ENCODE data around the gene C20orf144.
"Not testable (repeated sequence)": the region's sequence is repeated elsewhere in the genome, so short reads cannot be mapped to it uniquely, and the experiment has no call there.

Gene C20orf144

DNA sequence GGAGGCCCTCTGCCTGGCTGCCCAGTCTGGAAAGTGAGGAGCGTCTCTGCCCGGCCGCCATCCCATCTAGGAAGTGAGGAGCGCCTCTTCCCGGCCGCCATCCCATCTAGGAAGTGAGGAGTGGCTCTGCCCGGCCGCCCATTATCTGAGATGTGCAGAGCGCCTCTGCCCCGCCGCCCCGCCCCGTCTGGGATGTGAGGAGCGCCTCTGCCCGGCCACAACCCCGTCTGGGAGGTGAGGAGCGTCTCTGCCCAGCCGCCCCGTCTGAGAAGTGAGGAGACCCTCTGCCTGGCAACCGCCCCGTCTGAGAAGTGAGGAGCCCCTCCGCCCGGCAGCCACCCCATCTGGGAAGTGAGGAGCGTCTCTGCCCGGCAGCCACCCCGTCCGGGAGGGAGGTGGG, 36.8 kb downstream of the C20orf144 start:
- not testable (repeated sequence) for DNase-seq

DNA sequence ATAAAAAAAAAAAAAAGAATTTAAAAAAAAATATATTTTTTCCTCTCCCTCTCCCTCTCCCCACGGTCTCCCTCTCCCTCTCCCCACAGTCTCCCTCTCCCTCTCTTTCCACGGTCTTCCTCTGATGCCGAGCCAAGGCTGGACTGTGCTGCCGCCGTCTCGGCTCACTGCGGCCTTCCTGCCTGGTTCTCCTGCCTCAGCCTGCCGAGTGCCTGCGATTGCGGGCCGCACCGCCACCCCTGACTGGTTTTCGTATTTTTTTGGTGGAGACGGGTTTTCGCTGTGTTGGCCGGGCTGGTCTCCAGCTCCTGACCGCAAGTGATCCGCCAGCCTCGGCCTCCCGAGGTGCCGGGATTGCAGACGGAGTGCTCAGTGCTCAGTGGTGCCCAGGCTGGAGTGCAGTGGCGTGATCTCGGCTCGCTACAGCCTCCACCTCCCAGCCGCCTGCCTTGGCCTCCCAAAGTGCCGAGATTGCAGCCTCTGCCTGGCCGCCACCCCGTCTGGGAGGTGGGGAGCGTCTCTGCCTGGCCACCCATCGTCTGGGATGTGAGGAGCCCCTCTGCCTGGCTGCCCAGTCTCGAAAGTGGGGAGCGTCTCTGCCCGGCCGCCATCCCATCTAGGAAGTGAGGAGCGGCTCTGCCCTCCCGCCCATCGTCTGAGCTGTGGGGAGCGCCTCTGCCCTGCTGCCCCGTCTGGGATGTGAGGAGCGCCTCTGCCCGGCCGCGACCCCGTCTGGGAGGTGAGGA, 38.7 kb downstream of the C20orf144 start:
- DNase-seq: peak; percentile 61

DNA sequence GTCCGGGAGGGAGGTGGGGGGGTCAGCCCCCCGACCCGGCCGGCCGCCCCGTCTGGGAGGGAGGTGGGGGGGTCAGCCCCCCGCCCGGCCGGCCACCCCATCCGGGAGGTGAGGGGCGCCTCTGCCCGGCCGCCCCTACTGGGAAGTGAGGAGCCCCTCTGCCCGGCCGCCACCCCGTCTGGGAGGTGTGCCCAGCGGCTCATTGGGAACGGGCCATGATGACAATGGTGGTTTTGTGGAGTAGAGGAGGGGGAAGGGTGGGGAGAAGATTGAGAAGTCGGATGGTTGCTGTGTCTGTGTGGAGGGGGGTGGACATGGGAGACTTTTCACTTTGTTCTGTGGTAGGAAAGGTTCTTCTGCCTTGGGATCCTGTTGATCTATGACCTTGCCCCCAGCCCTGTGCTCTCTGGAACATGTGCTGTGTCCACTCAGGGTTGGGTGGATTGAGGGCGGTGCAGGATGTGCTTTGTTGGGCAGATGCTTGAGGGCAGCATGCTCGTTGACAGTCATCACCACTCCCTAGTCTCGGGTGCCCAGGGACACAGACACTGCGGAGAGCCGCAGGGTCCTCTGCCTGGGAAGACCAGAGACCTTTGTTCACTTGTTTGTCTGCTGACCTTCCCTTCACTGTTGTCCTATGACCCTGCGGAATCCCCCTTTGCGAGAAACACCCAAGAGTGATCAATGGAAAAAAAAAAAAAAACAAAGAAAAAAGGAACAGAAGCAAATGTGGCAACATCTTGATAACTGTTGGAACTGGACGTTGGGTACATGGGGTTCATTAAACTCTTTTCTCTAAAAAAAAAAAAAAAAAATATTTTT, 39.7 kb downstream of the C20orf144 start:
- DNase-seq: peak; percentile 25

DNA sequence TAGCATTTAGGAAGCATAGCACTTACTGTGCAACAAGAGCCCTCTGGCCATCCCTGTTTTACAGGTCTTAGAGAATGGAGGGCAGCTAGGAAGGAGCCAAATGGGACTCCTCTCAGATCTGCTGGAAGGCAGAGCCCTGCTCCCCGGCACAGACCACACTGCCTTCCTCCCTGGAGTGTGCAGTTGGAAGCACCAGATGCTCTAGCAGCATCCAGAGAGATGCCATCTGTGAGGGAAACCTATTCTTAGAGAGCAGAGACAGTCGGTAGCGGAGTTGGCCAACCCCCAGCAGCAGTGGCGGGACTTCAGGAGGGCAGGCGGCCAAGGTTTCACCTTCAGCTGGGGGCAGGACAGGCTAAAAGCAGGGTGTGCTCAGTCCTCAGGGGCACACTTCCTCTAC, 40.7 kb downstream of the C20orf144 start:
- peak; percentile 32 for DNase-seq

DNA sequence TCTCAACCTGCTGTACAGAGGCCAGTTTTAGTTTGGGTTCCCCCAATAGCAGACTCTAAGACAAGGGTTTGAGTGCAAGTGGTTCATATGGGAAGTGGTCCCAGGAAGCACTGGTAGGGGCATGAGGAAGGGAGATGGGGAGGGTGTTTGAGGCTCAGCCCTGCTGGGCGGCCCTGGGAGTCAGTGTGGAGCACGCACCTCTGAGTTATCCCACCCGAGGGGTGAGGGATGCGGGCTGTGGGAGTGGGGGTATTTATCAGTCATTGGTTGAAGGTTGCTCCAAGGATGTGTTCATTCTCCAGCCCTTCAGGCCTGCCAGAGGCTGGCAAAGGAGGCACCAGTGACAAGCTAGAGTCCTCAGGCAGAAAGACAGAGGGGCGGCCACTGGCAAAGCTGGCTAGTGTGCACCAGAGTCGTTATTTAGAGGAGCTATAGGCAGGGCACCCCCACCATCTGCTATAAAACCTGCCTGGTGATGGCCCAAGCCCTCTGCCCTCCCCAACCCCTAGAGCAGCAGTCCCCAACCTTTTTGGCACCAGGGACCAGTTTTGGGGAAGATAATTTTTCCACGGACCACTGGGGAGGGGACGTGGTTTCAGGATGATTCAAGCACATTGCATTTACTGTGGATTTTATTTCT, 41.5 kb downstream of the C20orf144 start:
- no peak for DNase-seq

DNA sequence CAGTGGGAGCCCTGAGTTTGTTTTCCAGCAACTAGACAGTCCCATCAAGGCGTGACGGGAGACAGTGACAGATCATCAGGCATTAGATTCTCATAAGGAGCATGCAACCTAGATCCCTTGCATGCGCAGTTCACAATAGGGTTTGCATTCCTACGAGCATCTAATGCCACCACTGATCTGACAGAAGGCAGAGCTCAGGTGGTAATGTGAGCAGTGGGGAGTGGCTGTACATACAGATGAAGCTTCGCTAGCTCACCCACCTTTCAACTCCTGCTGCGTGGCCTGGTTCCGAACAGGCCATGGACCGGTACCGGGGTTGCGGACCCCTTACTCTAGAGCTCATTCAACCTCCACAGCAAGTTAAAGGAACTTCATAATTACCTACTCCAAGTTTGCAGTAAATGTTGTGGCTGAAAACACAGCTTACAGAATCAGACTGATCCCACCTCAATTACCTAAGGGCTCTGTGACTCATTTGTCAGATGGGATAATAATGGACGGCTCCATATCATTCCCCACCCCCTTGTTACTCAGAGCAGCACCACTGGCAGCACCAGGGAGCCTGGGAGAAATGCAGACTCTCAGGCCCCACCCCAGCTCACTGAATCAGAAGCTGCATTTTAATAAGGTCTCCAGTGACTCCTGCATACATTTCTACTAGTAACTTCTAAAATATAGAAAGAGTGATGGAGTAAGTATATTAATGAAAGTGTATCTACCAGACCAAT, 42.2 kb downstream of the C20orf144 start:
- DNase-seq: no peak

DNA sequence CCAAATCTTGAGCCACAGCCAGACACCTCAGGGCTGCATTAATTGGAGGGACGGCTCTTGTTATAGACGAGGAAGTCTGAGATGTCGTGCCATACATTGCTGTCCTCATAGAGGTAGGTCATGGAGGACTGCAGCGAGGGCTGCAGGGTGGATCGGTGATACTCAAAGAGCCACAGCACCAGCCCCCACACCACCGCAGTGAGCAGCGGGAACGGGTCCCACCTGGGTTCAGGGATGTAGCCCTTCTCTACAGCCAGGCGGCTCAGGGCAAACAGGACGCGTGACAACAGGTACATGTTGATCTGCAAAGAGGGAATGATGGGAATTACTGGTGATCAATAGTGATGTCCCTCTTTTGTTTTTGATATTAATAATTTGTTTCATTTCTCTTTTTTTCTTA, 45.5 kb downstream of the C20orf144 start:
- no peak for DNase-seq

DNA sequence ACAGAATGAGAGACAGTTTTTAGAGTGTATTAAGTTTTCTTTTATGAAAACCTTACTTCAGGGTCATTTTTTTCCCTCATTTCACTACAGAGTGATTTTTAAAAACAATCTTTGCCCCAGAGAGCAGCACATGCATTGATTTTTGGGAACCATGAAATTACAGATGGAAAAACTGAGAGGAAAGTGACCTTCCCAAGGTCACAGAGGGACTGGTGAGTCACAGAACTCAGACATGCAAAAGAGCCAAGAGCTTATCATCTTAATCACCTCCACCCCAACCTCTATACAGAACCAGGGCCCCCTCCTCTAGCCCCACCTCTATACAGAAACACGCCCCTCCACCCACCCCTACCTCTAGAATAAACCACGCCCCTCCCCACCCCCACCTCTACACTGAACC, 47.3 kb downstream of the C20orf144 start:
- no peak for DNase-seq

DNA sequence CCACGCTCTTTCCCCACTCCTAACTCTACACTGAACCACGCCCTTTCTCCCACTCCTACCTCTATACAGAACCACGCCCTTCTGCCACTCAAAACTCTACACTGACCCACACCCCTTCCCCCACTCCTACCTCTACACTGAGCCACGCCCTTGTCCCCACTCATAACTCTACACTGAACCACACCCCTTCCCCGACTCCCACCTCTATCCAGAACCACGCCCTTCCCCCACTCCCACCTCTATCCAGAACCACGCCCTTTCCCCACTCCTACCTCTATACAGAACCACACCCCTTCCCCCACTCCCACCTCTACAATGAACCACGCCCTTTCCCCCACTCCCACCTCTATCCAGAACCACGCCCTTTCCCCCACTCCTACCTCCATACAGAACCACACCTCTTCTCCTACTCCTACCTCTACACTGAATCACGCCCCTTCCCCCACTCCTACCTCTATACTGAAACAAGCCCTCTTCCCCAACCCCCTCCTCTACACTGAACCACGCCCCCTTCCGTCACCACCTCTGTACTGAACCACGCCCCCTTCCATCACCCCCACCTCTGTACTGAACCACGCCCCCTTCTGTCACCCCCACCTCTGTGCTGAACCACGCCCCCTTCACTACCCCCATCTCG, 47.9 kb downstream of the C20orf144 start:
- DNase-seq: no peak

DNA sequence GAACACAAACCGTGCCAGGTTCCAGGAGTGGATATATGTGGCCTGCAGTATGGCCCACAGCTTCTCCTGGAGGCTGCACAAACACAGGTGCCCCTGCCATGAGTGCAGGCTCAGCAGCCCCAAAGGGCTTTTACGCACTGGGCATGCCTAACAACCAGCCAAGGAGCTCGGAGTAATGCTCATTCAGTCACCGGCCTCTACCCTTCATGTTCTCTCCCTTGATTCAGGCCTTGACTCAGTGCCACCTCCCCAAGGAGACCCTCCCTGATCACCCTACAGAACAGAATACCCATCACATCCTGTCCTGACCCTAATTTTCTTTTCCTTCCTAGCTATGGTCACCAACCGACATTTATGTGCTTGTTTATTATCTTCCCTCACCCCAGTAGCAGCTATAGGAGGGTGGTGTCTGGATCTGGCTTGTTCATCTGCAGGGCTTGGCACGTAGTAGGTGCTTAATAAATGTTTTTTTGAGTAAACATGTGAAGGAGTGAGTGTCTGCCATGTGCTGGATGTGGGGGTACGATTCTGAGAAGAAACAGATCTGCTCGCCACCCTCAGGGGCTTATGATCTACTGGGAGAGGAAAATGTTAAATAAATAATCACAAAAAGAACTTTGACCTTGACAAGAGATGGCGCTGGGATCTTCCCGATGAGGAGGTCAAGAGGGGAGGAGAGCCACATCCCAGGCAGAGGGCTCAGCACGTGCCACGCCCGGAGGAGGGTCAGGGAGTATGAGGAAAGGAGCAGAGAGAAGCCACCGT, 48.7 kb downstream of the C20orf144 start:
- no peak for DNase-seq

DNA sequence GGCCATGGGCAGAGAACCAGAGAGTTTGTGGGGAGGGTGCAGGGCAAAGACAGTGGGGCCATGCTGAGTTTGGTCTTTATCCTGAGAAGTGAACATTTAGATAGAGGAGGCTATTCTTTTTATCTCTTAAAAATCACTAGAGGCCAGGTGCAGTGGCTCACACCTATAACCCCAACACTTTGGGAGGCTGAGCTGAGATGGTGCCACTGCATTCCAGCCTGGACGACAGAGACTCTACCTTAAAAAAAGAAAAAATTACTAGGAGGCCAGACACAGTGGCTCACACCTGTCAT, 49.3 kb downstream of the C20orf144 start:
- no peak for DNase-seq

Measured in DMS53 (cell line).